ENCODE results near the gene RESP18.
"Not testable (repeated sequence)": the region's sequence is repeated elsewhere in the genome, so short reads cannot be mapped to it uniquely, and the experiment has no call there.

RESP18 gene

GRCh38 chr2:219290381-219291171 lies 42.0 kb downstream of the RESP18 start:
- DNase-seq, result no peak

- DNase-seq, result no peak
Measured at GRCh38 chr2:219289537-219290361, 42.8 kb downstream of the RESP18 start.

- no peak for DNase-seq
Measured at GRCh38 chr2:219289195-219289536, 43.4 kb downstream of the RESP18 start.

- no peak for DNase-seq
Measured at GRCh38 chr2:219287580-219288265, 44.8 kb downstream of the RESP18 start.

GRCh38 chr2:219287116-219287440 lies 45.5 kb downstream of the RESP18 start:
- DNase-seq, result not testable (repeated sequence)

GRCh38 chr2:219286436-219287115 lies 46.0 kb downstream of the RESP18 start:
- DNase-seq, result no peak

- no peak for DNase-seq
Measured at GRCh38 chr2:219285894-219286425, 46.6 kb downstream of the RESP18 start.

GRCh38 chr2:219285373-219285735 lies 47.2 kb downstream of the RESP18 start:
- DNase-seq, result no peak

GRCh38 chr2:219284501-219285372 lies 47.8 kb downstream of the RESP18 start:
- DNase-seq, result no peak

GRCh38 chr2:219282943-219283581 lies 49.5 kb downstream of the RESP18 start:
- DNase-seq, result no peak

- DNase-seq, result no peak
Measured at GRCh38 chr2:219282375-219282774, 50.2 kb downstream of the RESP18 start.

- DNase-seq, result no peak
Measured at GRCh38 chr2:219281588-219281987, 51.0 kb downstream of the RESP18 start.

GRCh38 chr2:219280651-219281050 lies 51.9 kb downstream of the RESP18 start:
- DNase-seq, result no peak

- DNase-seq, result no peak
Measured at GRCh38 chr2:219279916-219280516, 52.5 kb downstream of the RESP18 start.

GRCh38 chr2:219279151-219279915 lies 53.2 kb downstream of the RESP18 start, which contains the start of gene DNAJB2:
Gene DNAJB2 (plus strand): TSS chr2:219279366. CDS start chr2:219279834, 468 bp downstream.
- DNase-seq, result peak; percentile 99

GRCh38 chr2:219278655-219279150 lies 53.8 kb downstream of the RESP18 start:
- no peak for DNase-seq

GRCh38 chr2:219277703-219278654 lies 54.6 kb downstream of the RESP18 start:
- peak; percentile 77 for DNase-seq

Measured in suppressor macrophage treated with lipopolysaccharide for 4 hours (primary cell).